ENCODE results near the gene TRIM62.
"Not testable (repeated sequence)": the region's sequence is repeated elsewhere in the genome, so short reads cannot be mapped to it uniquely, and the experiment has no call there.

TRIM62 gene

DNA sequence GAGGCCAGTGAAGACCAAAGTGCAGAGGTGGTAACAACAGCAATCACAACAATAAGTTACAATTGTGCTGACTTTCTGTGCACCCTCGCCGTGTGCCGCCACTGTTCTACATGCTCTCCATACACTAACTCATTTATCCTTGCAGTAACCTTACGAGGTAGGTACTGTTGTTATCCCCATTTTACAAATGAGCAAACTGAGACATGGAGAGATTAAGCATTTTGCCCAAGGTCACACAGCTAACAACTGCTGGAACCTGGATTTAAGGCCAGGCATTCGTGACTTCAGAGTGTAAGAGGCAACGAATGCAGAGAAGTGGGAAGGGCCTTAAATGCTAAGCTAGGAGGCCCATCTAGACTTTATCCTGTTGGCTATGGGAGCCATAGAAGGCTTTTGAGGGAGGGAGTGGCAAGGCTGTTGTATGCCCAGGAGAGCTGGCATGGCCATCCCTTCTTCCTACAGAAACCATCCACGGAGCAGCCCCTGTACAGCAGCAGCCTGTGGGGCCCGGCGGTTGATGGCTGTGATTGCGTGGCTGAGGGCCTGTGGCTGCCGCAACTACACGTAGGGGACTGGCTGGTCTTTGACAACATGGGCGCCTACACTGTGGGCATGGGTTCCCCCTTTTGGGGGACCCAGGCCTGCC is 64.3 kb downstream of the TRIM62 start:
- no peak for FAIRE-seq
- no peak for DNase-seq (ENCODE audit: insufficient read length, low spot score)

DNA sequence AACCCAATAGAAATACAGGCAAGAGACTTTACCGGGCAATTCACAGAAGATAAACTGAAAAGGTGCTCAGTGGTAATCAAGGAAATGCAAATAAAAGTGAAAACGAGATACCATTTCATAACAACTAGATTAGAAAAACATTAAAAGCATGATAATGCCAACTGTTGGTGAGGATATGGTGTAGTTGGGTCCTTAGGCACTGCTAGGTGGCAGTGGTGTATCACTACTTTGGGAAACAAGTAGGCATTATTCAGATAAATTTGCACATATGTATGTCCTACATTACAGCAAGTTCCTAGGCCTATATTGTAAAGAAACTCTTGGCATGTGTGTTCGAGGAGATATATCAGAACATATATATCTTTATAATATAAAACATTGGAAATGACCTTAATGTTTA is 69.9 kb downstream of the TRIM62 start:
- no peak for FAIRE-seq
- DNase-seq (ENCODE audit: insufficient read length, low spot score): no peak

DNA sequence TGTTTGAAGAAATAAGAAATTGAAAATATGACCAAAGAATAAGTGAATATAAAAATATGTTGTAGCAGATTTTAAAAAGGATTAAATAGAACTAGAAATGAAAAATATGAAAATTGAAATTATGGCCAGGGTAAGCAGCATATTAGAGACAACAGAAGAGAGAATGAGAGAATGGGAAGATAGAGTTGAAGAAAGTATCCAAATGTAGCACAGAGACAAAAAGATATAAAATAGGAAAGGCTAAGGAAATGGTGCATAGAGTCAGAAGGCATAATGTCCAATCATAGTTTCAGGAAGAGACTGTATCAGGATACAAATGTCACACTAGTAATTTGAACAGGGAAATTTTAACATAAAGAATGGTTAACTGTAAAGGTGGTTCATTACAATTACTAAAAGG is 71.4 kb downstream of the TRIM62 start:
- FAIRE-seq (no peak), DNase-seq (ENCODE audit: insufficient read length, low spot score) (no peak)

GRCh38 chr1:33100119-33100415 is 81.8 kb downstream of the TRIM62 start:
- FAIRE-seq; DNase-seq (ENCODE audit: insufficient read length, low spot score): not testable (repeated sequence)

GRCh38 chr1:33099290-33100118 is 82.3 kb downstream of the TRIM62 start:
- FAIRE-seq: peak; percentile 75
- DNase-seq (ENCODE audit: insufficient read length, low spot score): peak; percentile 28

GRCh38 chr1:33098371-33098770 is 83.5 kb downstream of the TRIM62 start:
- DNase-seq (ENCODE audit: insufficient read length, low spot score) (no peak), FAIRE-seq (no peak)

DNA sequence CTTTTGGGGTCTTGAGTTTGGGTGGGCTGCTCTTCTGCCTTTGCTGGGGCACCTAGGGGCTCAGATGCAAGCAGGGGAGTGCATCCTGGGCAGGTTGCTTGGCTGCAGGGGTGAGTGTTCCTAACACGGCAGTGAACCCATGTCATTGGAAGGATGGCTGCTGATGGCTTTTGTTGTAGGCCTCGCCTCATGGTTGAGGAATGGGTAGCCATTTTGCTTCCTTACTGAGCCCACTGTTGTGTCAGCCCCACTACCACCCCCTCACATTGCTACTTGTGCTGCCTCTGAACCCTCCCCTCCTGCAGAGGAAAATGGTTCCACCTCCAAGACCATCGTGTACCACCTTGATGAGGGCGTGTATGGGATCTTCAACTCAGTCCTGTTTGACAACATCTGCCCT is 84.1 kb downstream of the TRIM62 start:
- DNase-seq (ENCODE audit: insufficient read length, low spot score) (no peak), FAIRE-seq (no peak)

- DNase-seq (ENCODE audit: insufficient read length, low spot score) (no peak), FAIRE-seq (no peak)
Observed at GRCh38 chr1:33097137-33097611, 84.7 kb downstream of the TRIM62 start.

GRCh38 chr1:33096363-33097005 is 85.4 kb downstream of the TRIM62 start:
- DNase-seq (ENCODE audit: insufficient read length, low spot score) (no peak), FAIRE-seq (no peak)

Measured in GM19239 (cell line).